Adrenal gland (tissue), 12 donors: ENCODE data around the gene GABRA5. TPM values are rescaled to one million over a fixed set of nuclear protein-coding genes. Genes with fewer than 3 reads are reported as not detected.

Source experiments
- DNase-seq, 7 donors: peaks; one replicate each; pipeline ENCODE4 v3.0.0-alpha.2; 2019 to 2020
- H3K27ac ChIP-seq, 5 donors: fragments of 200-600 bp; sonication (generic) in 4 of 5; 1 replicate in 3 of 5; 2 replicates in 2 of 5; pipeline versions ENCODE4 v1.5.1 to v1.8.0; 2016 to 2020; ENCODE audit warnings: mild to moderate bottlenecking in 1 of 5
- H3K27me3 ChIP-seq: fragments of 200-600 bp; 2 replicates; pipeline ENCODE4 v1.8.0; 2021
- H3K36me3 ChIP-seq, 2 donors: fragments of 200-600 bp; replicated peaks in 1 of 2; 1 replicate in 1 of 2; 2 replicates in 1 of 2; pipeline versions ENCODE4 v1.5.1 to v1.8.0; 2018 to 2022
- H3K4me1 ChIP-seq, 2 donors: fragments of 200-600 bp; replicated peaks in 1 of 2; 1 replicate in 1 of 2; 2 replicates in 1 of 2; pipeline versions ENCODE4 v1.5.1 to v1.8.0; 2018 to 2021
- H3K4me3 ChIP-seq, 4 donors: fragments of 200-600 bp; sonication (generic) in 3 of 4; one replicate each; pipeline ENCODE4 v1.5.1; 2016 to 2018
- H3K9me3 ChIP-seq, 3 donors: fragments of 200-600 bp; sonication (generic) in 1 of 3; replicated peaks in 1 of 3; 1 replicate in 2 of 3; 2 replicates in 1 of 3; pipeline versions ENCODE4 v1.5.1 to v1.8.0; 2016 to 2021
- POLR2A ChIP-seq, 2 donors: fragments of 450-650 bp; IDR thresholded peaks; one replicate each; pipeline ENCODE4 v1.6.1; 2017; ENCODE audit warnings: antibody characterized with exemption in 2 of 2, mild to moderate bottlenecking in 2 of 2, moderate library complexity in 1 of 2
- WGBS, 4 donors: extraction: QIAGEN DNeasy Blood & Tissue Kit in 2 of 4; methylation state at CpG; one replicate each; pipeline versions ENCODE4 v1.1.5 to v1.1.7; 2013 to 2017; 5-methylcytosine and 5-hydroxymethylcytosine counted together
- intact Hi-C, 2 donors: fragments of 100-400 bp; cut with DNase I; formaldehyde crosslinking; loops; one replicate each; pipeline versions ENCODE4 v1.14.1 to v1.15.0; 2022 to 2023
- polyA plus RNA-seq, 3 donors: library from polyadenylated mRNA; stranded (reverse); fragments of 200-250 nt in 2 of 3; fragments of 350-450 nt in 1 of 3; fragmentation: Illumina TruSeq in 1 of 3; extraction: RNeasy Lipid Tissue Mini Kit (QIAGEN cat#74804) in 1 of 3; gene quantifications; one replicate each; pipeline ENCODE4 v1.2.3, GENCODE V29; 2013 to 2014
- total RNA-seq, 9 donors: library from RNA; depleted of rRNA in 4 of 9; stranded (reverse); fragments of >200 nt in 4 of 9; fragments of 120-200 nt in 1 of 9; fragmentation: NEBNext Ultra II Directional in 1 of 9; extraction: Animal tissue kit (Norgen Biotek cat#: 25700) in 1 of 9; gene quantifications; one replicate each; pipeline versions ENCODE4 v1.1.0 to v1.2.4, GENCODE V29; 2013 to 2023
- TF ChIP-seq, protein P1 (sequence below), 6 experiments: fragments of 450-650 bp in 4 of 6; fragments of 200-600 bp in 2 of 6; sonication (generic) in 1 of 6; IDR thresholded peaks; 1 replicate in 5 of 6; 2 replicates in 1 of 6; pipeline versions ENCODE4 v1.5.1 to v1.8.0; 2016 to 2021; ENCODE audit warnings: antibody characterized with exemption in 6 of 6, mild to moderate bottlenecking in 2 of 6, moderate library complexity in 1 of 6
- donor health status: healthy with polysubstance abuse.
- donor health status: Bipolar disorder and iron deficiency.
- donor health status: DM: yes; HTN: yes; CAD: no.
- donor health status: DM: no; HTN: no; CAD: no.
- donor health status: DM: no; HTN: no; CAD: no.
- donor health status: DM: yes; HTN: yes; CAD: no.

Gene GABRA5
- total and polyA plus RNA-seq, 12 donors: 0.11 TPM; not detected in 11

DNA sequence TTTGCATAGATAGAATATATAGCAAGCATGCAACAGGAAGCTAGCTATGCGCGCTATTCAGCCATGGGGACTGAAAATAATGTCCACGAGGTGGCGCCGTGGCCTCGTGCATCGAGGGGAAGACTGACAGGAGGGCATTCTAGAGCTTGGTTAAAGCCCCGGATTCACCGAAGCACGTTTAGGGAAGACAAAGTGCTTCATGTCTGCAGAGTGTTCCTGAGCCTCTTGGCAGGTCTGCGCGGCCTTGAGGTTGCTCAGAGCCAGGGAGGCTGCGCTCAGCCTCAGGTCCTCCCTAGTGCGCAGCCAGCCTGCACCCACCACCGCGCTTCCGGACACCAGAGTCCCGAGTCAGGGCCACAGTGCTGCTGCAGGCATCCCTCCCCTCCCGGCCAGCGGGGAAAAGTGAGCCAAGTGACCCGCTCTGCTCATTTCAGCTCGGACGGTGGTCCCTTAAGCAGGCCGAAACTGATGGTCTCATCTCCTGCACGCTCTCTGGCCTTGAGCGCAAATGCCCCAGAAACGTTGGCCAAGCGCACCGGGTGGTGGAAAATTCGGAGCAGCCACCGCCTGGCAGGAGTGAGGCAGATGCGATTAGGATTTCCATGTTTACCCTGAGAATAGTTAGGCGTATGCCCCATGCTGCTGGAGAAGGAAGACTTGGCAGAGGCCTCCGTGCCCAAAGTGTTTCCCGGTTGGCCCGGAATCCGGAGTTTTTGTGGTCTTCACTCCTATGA, 24.8 kb downstream of the GABRA5 start:
- Histone ChIP-seq H3K9me3 (no peaks in the 10 kb centered on the region), H3K27me3 (peaks cover 12% of the 10 kb centered on the region), H3K36me3 (no peaks in the 10 kb centered on the region), H3K4me1 (no peaks in the 10 kb centered on the region), H3K4me3 (peak overlapping the region in 1 of 4 donors; percentile 23), H3K27ac (no peak overlapping the region)
- peak; percentile 30 to 80 (median 58) for DNase-seq
- WGBS, 4 donors: 4 to 11% (median 5%) methylated on average over 21 to 37 of the region's 37 CpGs
- no peak for TF ChIP-seq POLR2A (IDR thresholded peaks at IDR 0.05)
- TF ChIP-seq, protein P1, sequence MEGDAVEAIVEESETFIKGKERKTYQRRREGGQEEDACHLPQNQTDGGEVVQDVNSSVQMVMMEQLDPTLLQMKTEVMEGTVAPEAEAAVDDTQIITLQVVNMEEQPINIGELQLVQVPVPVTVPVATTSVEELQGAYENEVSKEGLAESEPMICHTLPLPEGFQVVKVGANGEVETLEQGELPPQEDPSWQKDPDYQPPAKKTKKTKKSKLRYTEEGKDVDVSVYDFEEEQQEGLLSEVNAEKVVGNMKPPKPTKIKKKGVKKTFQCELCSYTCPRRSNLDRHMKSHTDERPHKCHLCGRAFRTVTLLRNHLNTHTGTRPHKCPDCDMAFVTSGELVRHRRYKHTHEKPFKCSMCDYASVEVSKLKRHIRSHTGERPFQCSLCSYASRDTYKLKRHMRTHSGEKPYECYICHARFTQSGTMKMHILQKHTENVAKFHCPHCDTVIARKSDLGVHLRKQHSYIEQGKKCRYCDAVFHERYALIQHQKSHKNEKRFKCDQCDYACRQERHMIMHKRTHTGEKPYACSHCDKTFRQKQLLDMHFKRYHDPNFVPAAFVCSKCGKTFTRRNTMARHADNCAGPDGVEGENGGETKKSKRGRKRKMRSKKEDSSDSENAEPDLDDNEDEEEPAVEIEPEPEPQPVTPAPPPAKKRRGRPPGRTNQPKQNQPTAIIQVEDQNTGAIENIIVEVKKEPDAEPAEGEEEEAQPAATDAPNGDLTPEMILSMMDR (IDR thresholded peaks at IDR 0.05): peak; percentile 33 to 69 (median 52)
- intact Hi-C loops: no loop called here

DNA sequence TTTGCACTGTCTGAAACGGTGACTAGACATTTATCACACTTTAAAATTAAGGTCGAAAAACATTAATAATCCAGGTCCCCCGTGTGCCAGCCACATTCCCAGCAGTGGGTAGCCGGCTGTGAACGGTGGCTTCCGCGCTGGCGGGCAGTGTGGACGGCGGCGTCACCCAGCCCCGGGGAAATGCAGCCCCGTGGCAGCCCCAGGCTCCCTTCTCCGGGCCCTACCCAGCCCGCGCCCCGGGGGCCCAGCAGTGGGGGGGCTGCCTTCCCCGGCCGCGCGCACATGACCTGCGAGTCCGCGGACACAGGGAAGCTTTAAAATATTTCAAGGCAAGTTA, 25.3 kb downstream of the GABRA5 start:
- intact Hi-C loops: no loop called here
- no peaks in the 10 kb centered on the region for H3K36me3 ChIP-seq
- H3K4me1 ChIP-seq: no peaks in the 10 kb centered on the region
- 12 to 37% (median 22%) methylated on average over 6 to 24 of the region's 24 CpGs for WGBS, 4 donors
- H3K9me3 ChIP-seq: no peaks in the 10 kb centered on the region
- no peak for DNase-seq
- H3K4me3 ChIP-seq: peak overlapping the region in 1 of 4 donors; percentile 23
- peaks cover 12% of the 10 kb centered on the region for H3K27me3 ChIP-seq
- no peak overlapping the region for H3K27ac ChIP-seq
- TF ChIP-seq POLR2A (IDR thresholded peaks at IDR 0.05): no peak
- TF ChIP-seq, protein P1 (IDR thresholded peaks at IDR 0.05): no peak

DNA sequence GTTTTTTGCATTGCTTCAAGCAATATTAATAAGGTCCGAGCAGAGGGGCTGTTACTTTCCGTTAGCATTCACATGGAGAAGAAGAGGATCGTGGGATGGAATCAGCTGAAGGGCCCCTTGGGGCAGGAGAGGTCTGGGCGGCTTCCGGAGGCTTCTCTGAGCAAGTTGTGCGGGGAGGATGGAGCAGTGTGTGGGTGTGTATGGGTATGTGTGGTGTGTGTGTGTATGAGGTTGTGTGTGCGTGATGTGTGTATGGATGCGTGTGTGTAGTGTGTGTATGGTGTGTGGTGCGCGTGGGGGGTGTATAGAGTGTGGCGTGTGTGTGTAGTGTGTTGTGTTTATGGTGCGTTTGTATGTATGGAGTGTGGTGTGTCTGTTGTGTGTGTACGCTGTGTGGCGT, 25.8 kb downstream of the GABRA5 start:
- H3K9me3 ChIP-seq: no peaks in the 10 kb centered on the region
- H3K27me3 ChIP-seq: peaks cover 12% of the 10 kb centered on the region
- intact Hi-C loops: no loop called here
- H3K4me3 ChIP-seq: no peak overlapping the region
- DNase-seq: no peak
- WGBS, 4 donors: 73 to 88% (median 77%) methylated on average over 14 of the region's 14 CpGs
- no peaks in the 10 kb centered on the region for H3K36me3 ChIP-seq
- TF ChIP-seq, protein P1 (IDR thresholded peaks at IDR 0.05): no peak
- TF ChIP-seq POLR2A (IDR thresholded peaks at IDR 0.05): no peak
- no peak overlapping the region for H3K27ac ChIP-seq
- no peaks in the 10 kb centered on the region for H3K4me1 ChIP-seq

DNA sequence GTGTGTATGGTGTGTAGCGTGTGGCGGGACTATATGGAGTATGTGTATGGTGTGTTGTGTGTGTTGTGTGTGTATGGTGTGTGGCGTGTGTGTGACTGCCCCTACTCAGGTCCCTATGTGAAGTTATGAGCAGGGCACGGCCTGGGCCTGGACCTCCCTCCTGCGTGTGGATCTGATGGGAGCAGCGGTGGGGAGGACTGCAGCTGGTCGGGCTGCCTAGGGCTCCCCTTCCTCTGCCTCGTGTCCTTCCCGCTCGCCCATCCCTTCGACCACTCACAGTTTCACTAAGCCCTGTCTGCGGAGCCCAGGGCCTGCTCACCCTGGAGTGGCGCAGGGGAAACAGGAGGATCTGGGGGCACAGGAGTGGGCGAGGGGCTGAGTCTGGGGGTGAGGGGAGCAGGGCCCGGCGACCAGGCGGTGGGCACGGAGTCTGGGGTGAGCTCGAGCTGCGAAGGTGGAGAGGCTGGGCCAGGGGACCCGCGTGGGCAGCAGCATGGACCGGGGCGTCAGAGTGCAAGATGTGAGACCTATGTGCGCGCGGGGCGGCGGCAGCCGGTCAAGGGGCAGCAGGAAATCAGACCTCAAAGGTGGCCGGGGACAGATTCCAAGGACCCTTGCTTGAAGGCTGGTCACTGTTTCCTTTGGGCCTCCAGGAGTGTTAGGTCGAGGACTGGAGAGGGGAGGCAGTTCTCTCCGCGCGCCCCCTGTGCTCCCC, 26.6 kb downstream of the GABRA5 start:
- intact Hi-C loops: no loop called here
- H3K36me3 ChIP-seq: no peaks in the 10 kb centered on the region
- no peak for DNase-seq
- H3K9me3 ChIP-seq: no peaks in the 10 kb centered on the region
- no peaks in the 10 kb centered on the region for H3K4me1 ChIP-seq
- TF ChIP-seq POLR2A (IDR thresholded peaks at IDR 0.05): no peak
- TF ChIP-seq, protein P1 (IDR thresholded peaks at IDR 0.05): no peak
- no peak overlapping the region for H3K27ac ChIP-seq
- 75 to 91% (median 85%) methylated on average over 25 to 35 of the region's 35 CpGs for WGBS, 4 donors
- H3K4me3 ChIP-seq: no peak overlapping the region
- H3K27me3 ChIP-seq: peaks cover 12% of the 10 kb centered on the region
